Esophagus mucosa (tissue), 1 donor: Measurements from ENCODE around the gene FARS2. TPM values are rescaled to one million over a fixed set of nuclear protein-coding genes. Genes with fewer than 3 reads are reported as not detected.

Experiments
- ATAC-seq: fragments of 200-7000 bp; cut with Tn5 transposase; one replicate; pipeline ENCODE4 v1.9.1; 2020
- total RNA-seq: library from RNA; stranded (reverse); gene quantifications from one replicate; pipeline ENCODE4 v1.2.4, GENCODE V29; 2023
- donor health status: DM: yes; HTN: yes; CAD: no.

The FARS2 gene
- total RNA-seq, 1 donor from 2014 or later = 15.4 TPM

DNA sequence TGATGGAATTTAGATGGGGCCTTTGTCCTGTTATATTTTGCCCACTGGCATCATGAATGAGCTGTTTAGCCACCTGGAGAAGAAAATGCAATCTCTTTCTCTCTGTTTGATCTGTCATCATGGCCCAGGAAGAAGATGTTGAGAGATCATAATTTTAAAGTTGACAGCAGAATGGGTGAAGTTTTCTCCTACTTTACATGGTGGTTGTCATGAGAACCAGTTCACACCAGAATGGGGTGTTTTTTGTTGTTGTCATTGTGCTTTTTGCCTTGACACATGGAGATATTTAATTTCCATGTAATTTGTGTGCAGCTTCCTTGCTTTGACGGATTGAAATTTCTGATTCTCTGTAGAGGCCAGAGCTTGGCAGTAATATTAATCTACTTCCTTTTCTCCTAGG, 122.5 kb downstream of the FARS2 start:
- no peak for ATAC-seq

DNA sequence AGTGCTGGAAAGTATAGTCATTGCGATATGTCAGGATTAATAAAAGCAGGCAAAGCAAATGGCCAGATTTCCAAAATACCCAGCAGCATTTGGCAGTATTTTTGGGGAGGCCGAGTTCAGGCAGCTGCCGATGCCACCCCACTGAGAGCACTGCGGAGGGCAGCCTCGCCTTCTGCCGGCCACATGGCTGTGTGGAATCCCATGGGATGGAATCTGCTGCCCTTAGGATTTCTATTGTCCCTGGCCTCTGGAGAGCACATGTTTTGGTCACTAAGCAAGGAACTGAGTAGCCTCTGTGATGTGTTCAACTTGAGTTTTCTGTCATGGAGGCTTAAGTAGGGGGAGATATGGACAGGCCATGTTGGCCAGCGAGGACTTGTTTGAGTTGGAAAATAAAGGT, 123.0 kb downstream of the FARS2 start:
- ATAC-seq = no peak

DNA sequence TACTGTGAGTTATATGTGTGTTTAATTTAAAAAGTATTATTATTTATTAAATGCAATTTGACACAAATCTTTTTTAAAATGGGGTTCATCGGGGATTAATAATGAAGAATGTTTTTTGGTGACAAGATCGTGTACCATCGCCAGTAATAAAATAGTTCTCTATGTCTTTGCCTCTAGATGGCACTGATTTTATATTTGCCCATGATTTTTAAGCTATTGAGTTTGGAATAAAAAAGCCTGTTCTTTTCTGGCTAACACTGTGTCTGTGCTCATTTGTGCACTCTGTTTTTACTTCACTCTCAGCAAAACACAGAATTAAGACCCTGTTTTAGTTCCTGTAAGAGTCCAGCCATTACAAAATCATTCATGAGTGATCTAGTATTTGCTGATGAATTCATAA, 127.0 kb downstream of the FARS2 start:
- no peak for ATAC-seq

DNA sequence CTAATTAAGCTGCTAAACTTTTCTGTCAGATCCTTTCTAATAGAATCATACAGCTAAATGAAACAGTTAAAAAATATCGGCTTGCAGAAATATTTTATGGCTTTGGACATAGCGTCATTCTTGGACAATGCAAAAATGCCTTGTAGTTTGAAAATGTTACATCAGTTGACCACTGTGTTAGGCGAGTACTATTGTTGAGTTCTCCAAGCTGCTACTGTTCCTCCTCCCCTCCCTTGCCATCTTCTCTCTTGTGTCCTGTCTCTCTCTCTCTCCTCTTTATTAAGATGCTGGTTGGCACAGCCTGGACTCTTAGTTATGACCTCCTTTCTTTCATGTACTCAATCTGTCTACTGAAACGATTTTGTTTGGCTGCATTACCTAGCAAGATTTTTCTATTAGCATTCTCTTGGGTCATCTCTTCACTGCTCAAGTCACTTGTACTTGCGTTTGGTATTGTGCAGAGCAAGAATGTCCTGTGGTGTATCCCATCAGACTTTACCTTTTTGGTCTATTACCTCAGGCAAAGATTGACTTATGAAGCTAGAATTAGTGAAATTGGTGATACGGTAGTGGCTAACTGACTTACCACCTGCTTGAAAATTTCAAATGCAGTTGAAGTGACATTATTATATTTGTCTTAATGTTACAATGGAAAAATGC, 127.9 kb downstream of the FARS2 start:
- no peak for ATAC-seq

DNA sequence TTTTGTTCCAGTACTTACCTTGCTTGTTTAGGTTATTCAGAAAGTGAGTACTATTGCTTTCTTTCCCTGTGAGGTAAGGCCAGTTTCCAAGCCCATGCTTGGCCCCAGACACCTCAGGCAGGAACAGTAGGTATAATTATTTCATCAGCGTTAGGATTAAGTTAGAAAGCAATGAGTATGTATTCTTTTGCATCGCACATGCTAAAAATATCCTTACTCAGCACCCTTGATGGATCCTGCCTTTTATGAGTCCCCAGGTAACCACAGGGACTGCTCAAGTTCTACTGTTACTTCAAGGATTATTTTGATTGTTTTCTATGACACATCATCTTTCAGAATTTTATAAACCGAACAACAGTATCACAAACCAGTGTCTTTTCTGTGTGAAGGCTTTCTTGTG, 128.9 kb downstream of the FARS2 start:
- ATAC-seq = peak; percentile 61

DNA sequence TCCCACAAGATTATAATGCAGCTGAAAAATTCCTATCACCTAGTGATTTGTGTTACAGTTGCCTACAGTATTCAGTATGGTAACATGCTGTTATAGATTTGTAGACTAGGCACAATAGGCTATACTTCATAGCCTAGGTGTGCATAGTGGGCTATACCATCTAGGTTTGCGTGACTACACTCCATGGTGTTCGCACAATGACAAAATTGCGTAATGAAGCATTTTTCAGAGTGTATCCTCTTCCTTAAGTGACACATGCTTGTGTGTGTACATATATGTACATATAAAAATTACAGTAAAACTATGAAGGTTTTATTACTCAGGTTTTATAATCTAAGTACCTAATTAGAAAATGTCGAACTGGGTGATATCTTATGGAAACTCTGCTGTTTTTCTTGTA, 133.0 kb downstream of the FARS2 start:
- ATAC-seq = no peak

DNA sequence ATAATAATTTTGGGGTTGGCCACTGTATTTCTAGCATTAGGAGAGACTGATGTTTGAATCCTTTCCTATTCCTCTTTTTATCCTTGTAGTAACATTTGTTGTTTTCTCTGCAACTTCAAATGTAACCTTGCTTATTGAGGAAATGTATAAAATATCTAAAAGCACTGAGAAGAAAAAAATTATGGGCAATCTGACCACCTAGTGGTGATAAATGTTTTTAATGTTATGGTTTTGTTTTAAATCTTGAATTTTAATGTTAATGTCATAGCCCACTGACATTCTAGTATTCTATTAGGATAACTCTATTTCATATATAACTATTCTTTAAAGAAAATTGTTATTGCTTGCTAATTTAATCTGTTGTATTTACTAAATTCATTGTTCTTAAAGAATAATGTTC, 134.4 kb downstream of the FARS2 start:
- ATAC-seq = no peak

DNA sequence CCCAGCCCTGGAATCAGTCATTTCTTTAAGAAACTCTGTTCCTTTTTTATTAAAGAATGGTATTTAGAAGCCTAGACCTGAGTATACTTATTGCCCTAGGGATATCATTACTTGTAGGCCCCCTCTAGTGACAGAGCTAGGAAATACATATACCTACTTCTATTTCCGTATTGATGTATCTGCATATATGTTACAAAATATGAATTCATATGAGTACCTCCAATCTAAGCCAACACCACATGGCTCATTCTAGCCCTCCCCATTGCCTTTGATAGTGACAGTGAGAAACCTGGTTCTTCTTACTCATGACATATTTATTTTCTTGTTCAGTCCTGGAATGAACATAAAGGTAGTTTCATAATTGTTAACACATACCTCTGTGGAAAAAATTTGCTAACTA, 137.2 kb downstream of the FARS2 start:
- peak; percentile 53 for ATAC-seq

DNA sequence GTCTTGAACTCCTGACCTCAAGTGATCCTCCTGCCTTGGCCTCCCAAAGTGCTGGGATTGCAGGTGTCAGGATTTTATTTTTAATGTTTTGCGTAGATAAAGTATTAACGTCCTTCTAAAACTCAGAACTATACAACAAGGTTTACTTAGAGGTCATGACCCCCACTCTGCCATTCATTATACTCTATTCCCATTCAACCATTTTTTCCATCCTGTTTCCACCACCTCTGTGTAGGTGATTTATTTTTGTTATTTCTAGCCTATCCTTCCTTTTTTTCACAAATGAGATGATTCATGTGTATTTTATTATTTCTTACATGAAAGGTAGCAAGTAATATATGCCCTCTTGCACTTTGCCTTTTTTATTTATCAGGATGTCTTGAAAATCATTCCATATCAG, 138.1 kb downstream of the FARS2 start:
- no peak for ATAC-seq

DNA sequence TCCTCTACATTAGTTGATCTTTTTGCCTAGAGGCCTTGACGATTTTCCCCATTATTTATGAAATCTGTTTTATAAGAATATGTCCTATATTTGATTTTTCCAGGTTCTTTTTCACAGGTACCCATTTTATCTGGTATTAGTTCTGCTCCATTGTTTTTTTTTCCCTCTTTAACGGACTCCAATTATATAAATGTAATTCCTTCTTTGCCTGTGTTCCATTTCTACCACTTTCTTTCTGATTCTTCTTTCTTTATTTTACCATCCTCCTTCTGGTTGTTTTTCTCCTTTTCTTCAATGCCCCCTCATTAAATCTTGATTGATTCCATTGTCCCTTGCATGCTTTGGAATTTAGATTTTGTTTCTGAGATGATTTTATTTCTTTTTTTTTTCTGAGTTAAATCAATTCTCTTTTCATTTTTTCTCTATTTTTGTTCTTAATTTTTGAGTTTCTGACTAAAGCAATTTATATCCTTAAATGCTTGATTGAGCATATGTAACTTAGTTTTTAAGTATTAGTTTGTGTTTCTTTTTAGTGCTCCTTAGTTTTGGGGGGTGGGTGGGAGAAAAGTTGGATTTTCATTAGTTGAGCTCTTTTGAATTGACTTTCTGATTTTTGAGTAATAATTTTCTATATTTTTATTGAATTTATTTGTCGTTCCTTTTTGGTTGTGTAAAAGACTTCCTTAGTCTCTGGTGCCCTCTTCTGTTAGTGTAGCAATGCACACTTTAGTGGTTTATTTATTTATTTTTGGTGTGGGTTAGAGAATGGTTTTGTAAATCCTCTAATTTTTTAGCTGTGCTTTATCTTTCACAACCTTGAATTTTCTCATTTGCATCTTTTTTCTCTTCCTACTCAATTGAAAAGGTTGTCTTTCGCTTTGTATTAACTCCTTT, 140.8 kb downstream of the FARS2 start:
- ATAC-seq = no peak

DNA sequence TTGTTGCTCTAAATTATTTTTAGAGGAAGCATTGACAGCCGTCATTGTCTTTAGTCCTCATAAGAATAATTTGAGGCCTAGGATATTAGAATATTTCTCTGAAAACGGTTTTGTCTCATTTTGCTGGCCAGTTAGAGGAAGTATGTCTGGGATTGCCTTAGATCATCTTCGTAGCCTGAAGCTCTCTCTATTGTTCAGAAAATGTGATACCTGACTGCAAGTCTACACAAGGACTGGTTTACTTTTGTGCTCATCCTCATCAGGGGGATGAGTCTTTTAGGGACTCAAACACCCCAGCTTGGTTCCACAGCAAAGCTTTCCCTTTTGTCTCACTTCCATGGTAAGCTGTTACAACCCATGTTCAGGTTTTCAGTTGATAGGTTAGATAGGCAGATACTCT, 141.8 kb downstream of the FARS2 start:
- ATAC-seq = no peak

DNA sequence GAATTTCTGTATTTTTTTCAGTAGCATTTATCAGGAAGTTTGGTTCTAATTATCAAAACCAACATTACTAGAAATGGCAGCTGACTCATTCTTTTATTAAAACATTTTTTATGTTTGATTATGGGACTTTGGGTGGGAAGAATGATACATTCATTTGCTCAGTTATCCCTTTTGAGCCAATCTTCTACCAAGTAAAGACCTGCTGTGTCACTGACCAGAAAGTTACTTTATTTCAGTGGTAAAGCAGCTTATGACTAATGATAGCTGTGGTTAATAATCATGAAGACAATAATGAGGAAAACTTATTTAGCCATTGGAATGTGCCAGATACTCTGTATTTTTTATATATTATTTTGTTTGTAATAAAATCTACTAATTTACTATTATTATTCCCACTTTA, 142.3 kb downstream of the FARS2 start:
- ATAC-seq = no peak

DNA sequence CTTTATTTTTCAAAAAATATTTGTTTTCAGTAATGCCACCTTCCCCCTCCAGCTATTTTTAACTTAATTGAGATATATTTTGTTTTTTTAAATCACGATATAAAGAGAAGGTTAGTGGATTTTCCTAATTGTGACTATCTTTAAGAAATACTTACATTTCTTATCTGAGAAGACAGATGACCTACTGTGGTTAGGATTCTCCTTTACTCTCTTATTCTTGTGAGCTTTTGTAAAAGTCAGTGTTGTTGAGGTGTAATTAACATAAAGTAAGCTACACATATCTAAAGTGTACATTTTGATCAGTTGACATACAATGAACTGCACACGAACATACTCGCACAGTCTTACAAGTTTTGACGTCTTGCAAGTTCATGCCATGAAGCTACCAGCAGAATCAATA, 144.7 kb downstream of the FARS2 start:
- ATAC-seq = no peak

DNA sequence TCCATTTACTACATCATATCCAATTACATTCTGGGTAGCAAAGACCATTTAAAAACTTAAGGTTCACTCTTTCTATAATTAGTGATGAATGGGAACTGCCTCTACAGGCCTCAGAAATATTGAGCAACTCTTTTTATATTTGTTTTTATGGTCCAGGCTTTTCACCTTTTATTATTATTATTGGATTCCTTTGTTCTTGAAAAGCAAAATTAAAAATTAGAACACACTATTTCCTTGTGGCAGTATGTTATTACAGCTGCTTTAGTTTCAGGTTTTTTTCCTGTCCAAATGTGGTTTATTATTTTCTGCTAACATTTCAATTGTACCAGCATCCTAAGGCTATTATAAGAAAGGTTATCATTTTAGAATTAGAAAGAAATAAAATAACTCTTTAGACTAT, 150.1 kb downstream of the FARS2 start:
- ATAC-seq = no peak

DNA sequence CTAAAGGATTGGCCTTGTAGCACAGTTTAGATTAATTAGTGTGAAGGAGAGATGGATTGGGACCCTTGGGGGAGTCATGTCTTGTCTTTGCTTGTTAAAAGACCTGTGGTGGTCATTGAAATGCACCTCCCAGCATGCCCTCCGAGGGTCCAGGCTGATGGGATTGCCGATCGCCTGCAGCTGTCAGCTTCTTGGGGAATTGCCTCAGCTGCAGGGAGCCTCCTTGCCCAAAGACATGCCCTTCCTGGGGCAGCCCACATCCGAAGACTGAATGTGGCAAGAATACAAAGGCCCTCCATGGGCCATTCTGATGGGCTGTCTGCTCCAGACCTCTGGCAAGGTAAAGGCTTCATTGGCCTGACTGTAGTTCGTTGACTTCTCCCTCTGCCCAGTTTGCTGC, 150.7 kb downstream of the FARS2 start:
- no peak for ATAC-seq

DNA sequence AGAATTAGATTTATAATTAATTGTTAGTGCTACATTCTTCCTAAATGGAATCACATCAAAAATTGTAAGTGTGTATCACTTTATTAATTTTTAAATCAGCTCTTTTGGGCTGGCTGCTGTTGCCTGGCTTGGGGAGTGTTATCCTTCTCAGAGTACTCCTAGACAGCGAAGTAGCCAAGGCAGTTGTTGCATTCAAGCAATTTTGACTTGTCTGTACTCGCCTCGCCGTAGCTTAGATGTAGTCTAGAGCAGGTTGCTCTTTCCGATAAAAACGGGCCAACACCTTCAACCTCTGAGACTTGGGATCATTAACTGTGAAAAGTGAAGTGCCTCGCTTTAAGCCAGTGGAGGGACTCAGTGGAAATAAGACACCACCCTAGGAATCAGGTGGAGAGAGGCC, 151.3 kb downstream of the FARS2 start:
- peak; percentile 62 for ATAC-seq

DNA sequence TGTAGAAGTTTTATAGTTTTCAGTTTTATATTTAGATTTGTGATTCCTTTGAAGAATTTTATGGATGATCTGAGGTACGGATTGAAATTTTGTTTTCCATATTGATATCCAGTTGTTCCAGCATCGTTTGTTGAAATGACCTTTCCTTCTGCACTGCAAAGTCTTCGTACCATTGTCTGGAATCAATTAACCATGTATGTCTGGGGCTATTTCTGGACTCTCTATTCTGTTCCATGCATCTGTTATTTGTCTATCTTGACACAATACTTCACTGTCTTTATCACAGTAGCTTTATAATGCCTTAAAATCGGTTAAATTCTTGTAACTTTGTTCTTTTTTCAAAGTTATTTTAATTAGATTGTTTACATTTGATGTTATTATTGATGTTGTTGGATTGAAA, 154.9 kb downstream of the FARS2 start:
- ATAC-seq = no peak

DNA sequence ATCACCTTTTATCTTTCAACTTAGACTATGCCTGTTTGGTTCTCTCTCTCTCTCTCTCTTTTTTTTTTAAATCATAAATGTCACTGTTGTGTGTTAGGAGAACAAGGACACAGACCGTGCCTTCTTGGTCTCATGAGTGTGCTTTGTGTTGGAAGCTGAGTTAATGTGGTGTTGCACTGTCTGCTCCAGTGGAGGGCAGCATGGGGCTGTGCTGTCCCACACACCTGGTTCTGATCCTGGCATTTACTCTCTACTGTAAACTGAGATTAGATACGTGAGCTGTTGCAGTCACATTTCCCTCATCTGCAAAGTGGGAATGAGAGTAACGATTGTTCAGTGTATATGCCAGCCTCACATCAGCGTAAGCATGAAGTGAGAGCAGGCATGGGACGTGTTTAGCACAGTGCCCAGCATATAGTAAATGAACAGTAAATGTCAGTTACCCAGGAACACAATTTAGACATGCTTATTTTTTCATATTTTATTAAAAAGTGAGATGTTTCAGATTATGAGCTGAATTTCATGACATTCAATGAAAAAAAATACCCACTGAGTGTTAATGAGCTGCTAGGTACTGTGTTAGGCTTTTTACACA, 161.1 kb downstream of the FARS2 start:
- peak; percentile 86 for ATAC-seq

DNA sequence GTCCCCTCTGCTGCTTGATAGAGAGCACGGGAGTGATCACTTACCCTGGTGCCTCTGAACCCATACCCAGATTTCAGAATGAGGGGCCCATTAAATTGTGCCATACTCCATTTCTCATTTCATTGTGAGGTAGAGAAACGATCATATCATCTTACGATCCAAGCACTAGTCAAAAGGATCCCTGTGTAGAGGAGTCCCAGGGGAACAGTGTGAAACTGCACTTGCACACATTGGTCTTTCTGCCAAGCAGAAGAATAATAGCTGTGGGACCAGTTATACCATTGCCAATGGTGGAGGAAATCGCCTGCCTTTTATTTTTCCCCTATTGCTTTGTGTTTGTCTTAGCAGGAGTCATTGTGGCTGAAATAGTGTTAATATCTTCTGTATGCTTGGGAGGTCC, 161.9 kb downstream of the FARS2 start:
- ATAC-seq = no peak

DNA sequence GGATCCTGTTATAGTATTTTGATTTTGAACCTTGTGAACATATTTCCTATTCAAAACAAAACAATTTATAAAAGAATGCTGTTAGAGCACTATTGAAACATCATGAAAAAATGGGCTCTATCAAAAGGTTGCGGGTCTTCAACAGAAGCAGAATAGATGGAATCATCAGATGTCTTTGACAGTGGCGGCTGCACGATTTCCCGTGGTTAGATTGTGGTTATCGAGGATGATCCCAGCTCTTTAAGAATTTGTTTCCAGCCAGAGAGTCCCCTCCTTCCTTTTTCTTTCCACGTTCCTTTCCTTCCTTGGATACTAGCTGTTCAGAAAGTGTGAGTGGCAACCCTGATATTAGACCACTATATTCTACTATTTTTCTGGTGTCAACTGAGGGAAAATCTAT, 163.4 kb downstream of the FARS2 start:
- no peak for ATAC-seq

DNA sequence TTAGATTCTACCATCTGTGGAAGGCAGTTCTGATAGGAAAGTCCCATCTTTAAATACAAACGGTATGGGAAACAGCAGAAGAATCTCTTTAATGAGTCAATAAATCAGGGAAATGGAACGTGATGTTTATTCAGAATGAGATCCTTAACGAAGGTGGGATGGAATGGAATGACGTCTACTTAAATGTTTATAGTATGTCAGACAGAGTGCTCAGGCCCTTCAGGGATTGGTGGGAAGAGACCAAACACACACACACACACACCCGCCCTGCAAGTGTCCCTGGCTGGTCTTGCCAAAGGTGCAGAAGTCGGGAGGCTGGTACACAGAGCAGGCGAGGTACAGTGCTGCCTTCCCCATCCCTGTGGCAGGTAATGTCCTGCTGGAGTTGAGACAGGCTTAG, 164.0 kb downstream of the FARS2 start:
- no peak for ATAC-seq

DNA sequence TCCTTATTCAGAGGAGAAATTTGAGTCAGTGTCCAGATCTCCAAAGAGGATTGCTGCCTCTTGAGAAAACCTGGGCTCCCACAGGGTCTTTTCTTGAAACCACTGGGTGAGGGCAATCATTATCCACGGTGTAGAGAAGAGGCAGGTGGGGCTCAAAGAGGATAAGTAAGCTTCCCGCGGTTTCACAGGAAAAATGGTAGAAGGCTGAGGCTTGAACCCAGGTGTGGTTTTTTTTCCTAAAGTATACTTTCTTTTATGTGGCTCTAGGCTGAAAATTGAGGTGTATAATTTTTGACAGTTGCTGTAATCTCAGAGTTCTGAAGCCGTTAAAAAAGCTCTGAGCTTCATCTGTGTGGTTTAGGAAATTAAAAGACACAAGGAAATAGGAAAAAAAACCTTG, 164.5 kb downstream of the FARS2 start:
- ATAC-seq = no peak

DNA sequence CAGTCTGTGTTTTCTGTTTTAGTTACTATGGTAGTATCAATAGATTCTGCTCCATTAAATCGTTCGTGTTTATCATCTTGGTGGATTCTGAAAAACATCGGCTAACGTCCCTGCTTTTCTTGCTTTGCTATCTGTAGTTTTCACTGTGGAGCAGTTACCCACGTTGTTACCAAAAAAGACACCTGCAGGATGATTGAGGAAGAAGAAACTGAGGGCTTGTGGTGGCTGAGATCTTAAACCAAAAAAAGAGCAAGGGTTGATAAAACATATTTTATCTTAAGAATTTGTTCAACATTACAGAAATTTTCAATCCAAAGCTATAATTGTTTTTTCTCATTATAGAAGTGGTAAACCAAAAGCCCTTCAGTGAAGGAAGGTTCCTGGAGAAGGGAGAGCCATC, 166.3 kb downstream of the FARS2 start:
- ATAC-seq = no peak

DNA sequence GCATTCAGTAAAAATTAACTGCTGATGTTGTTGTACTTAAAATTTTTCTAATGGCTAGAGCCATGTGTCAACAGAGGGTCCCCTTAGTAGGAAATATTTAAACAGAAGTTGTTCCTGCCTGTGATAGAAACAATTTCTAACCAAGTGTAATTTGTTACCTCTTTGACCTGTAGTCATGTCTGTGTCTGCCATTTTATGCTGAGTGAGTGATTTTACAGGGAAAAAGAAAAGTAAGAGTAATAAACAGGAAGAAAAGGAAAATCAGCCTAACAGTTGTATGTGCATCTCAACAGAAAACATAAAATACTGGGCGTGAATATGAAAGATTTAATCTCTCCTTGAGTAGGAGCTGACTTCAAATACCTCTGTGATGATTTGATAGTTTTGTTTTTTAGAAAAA, 172.0 kb downstream of the FARS2 start:
- no peak for ATAC-seq
